Measurements from ENCODE around the gene MPZL1. TPM values are rescaled to one million over a fixed set of nuclear protein-coding genes. Genes with fewer than 3 reads are reported as not detected.

Gene MPZL1
- total and polyA plus RNA-seq, 2 of the 13 experiments (the other 11 are each of a cell fraction or from before 2014, with no cell fraction given): 38.0 to 68.7 TPM

- TF ChIP-seq SMYD3 (CRISPR knock-in tag; IDR thresholded peaks at IDR 0.05): no peak
- no peak for TF ChIP-seq ATRX (CRISPR knock-in tag; IDR thresholded peaks at IDR 0.05; ENCODE audit: borderline replicate concordance)
- 0 out of 2 replicates have a peak, but pooled peaks have one; percentile 6 for TF ChIP-seq HOXA3 (CRISPR knock-in tag; IDR thresholded peaks at IDR 0.05)
- TF ChIP-seq SYNCRIP (IDR thresholded peaks at IDR 0.05; ENCODE audit: insufficient read depth, low read depth, low read length): no peak
- no peak for TF ChIP-seq ZNF761 (CRISPR knock-in tag; conservative IDR thresholded peaks at IDR 0.05)
- TF ChIP-seq ZNF354B (CRISPR knock-in tag; IDR thresholded peaks at IDR 0.05): no peak
- TF ChIP-seq ZNF704 (CRISPR knock-in tag; IDR thresholded peaks at IDR 0.05; ENCODE audit: borderline replicate concordance): peak; percentile 53; the same call in 1 of the 2 replicates
- no peak for TF ChIP-seq BRD4 (CRISPR knock-in tag; IDR thresholded peaks at IDR 0.05)
- TF ChIP-seq ZBTB33 (CRISPR knock-in tag; IDR thresholded peaks at IDR 0.05): no peak
- TF ChIP-seq ZNF883 (CRISPR knock-in tag; IDR thresholded peaks at IDR 0.05; ENCODE audit: not compliant biosample characterization): no peak
- TF ChIP-seq SOX6 (IDR thresholded peaks at IDR 0.05): no peak
- TF ChIP-seq SOX6 (CRISPR knock-in tag; IDR thresholded peaks at IDR 0.05): no peak
- no peak for TF ChIP-seq NCOA2 (CRISPR knock-in tag; IDR thresholded peaks at IDR 0.05)
- TF ChIP-seq GATA4 (IDR thresholded peaks at IDR 0.05; ENCODE audit: borderline replicate concordance, low read depth): no peak
- TF ChIP-seq, protein P1, sequence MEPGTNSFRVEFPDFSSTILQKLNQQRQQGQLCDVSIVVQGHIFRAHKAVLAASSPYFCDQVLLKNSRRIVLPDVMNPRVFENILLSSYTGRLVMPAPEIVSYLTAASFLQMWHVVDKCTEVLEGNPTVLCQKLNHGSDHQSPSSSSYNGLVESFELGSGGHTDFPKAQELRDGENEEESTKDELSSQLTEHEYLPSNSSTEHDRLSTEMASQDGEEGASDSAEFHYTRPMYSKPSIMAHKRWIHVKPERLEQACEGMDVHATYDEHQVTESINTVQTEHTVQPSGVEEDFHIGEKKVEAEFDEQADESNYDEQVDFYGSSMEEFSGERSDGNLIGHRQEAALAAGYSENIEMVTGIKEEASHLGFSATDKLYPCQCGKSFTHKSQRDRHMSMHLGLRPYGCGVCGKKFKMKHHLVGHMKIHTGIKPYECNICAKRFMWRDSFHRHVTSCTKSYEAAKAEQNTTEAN (CRISPR knock-in tag; conservative IDR thresholded peaks at IDR 0.05): no peak
- TF ChIP-seq HOXA5 (CRISPR knock-in tag; IDR thresholded peaks at IDR 0.05): no peak
- TF ChIP-seq MIER3 (CRISPR knock-in tag; IDR thresholded peaks at IDR 0.05; ENCODE audit: borderline replicate concordance): no peak
- TF ChIP-seq SAP130 (CRISPR knock-in tag; IDR thresholded peaks at IDR 0.05; ENCODE audit: low read depth): peak; percentile 36; the same call in 1 of the 2 replicates
- TF ChIP-seq ZNF367 (CRISPR knock-in tag; IDR thresholded peaks at IDR 0.05; ENCODE audit: borderline replicate concordance): no peak
- TF ChIP-seq ZNF543 (CRISPR knock-in tag; IDR thresholded peaks at IDR 0.05): no peak
- TF ChIP-seq SRF (IDR thresholded peaks at IDR 0.05; ENCODE audit: low read depth, low read length): no peak
- TF ChIP-seq REST (IDR thresholded peaks at IDR 0.05; ENCODE audit: borderline replicate concordance in 1 of 2, low read depth in 1 of 2, low read length in 2 of 2): no peak
- no peak for TF ChIP-seq KDM6A (CRISPR knock-in tag; IDR thresholded peaks at IDR 0.05; ENCODE audit: low read depth)
- TF ChIP-seq RARA (CRISPR knock-in tag; IDR thresholded peaks at IDR 0.05): no peak
Measured at GRCh38 chr1:167722152-167722869, 529 bp downstream of the MPZL1 start (continued).
